HG03520 (cell line): Measurements from ENCODE around the gene R3HDM1.
A peak's percentile ranks its signal among the peaks of the same experiment; 100 is the strongest.
"Not testable (repeated sequence)": the region's sequence is repeated elsewhere in the genome, so short reads cannot be mapped to it uniquely, and the experiment has no call there.

Experiments used
- ATAC-seq: cut with Tn5 transposase; IDR thresholded peaks from one replicate; pipeline ENCODE4 v1.9.1; 2021; ENCODE audit warnings: mild to moderate bottlenecking, moderate library complexity; ENCODE audit not compliant: unreplicated experiment

The R3HDM1 gene

GRCh38 chr2:135563793-135564192 lies 32.5 kb downstream of the R3HDM1 start:
- ATAC-seq, result no peak

- no peak for ATAC-seq
Observed at GRCh38 chr2:135570884-135571283, 39.6 kb downstream of the R3HDM1 start.

- no peak for ATAC-seq
Observed at GRCh38 chr2:135573620-135574019, 42.3 kb downstream of the R3HDM1 start.

GRCh38 chr2:135581282-135581681 lies 50.0 kb downstream of the R3HDM1 start:
- no peak for ATAC-seq

- no peak for ATAC-seq
Observed at GRCh38 chr2:135582383-135582782, 51.1 kb downstream of the R3HDM1 start.

GRCh38 chr2:135585586-135585985 lies 54.3 kb downstream of the R3HDM1 start:
- no peak for ATAC-seq

- peak; percentile 72 for ATAC-seq
Observed at GRCh38 chr2:135586148-135586547, 54.9 kb downstream of the R3HDM1 start.

GRCh38 chr2:135587958-135588357 lies 56.7 kb downstream of the R3HDM1 start:
- no peak for ATAC-seq

- ATAC-seq, result no peak
Observed at GRCh38 chr2:135590619-135591260, 59.5 kb downstream of the R3HDM1 start.

- no peak for ATAC-seq
Observed at GRCh38 chr2:135600915-135601314, 69.6 kb downstream of the R3HDM1 start.

- ATAC-seq, result no peak
Observed at GRCh38 chr2:135603543-135603942, 72.3 kb downstream of the R3HDM1 start.

- no peak for ATAC-seq
Observed at GRCh38 chr2:135607561-135607960, 76.3 kb downstream of the R3HDM1 start.

GRCh38 chr2:135612319-135612718 lies 81.0 kb downstream of the R3HDM1 start:
- ATAC-seq, result no peak

GRCh38 chr2:135615404-135615803 lies 84.1 kb downstream of the R3HDM1 start:
- ATAC-seq, result no peak

GRCh38 chr2:135617501-135618015 lies 86.3 kb downstream of the R3HDM1 start:
- ATAC-seq, result no peak

GRCh38 chr2:135620198-135620597 lies 88.9 kb downstream of the R3HDM1 start:
- no peak for ATAC-seq

GRCh38 chr2:135629520-135629919 lies 98.2 kb downstream of the R3HDM1 start:
- ATAC-seq, result no peak

- ATAC-seq, result not testable (repeated sequence)
Observed at GRCh38 chr2:135630034-135630433, 98.8 kb downstream of the R3HDM1 start.

- no peak for ATAC-seq
Observed at GRCh38 chr2:135630488-135630887, 99.2 kb downstream of the R3HDM1 start.

- no peak for ATAC-seq
Observed at GRCh38 chr2:135633582-135633981, 102.3 kb downstream of the R3HDM1 start.

- ATAC-seq, result no peak
Observed at GRCh38 chr2:135635212-135635835, 104.0 kb downstream of the R3HDM1 start.

GRCh38 chr2:135636982-135637381 lies 105.7 kb downstream of the R3HDM1 start:
- no peak for ATAC-seq
